ENCODE measurements around the gene ZNF700.

The ZNF700 gene

DNA sequence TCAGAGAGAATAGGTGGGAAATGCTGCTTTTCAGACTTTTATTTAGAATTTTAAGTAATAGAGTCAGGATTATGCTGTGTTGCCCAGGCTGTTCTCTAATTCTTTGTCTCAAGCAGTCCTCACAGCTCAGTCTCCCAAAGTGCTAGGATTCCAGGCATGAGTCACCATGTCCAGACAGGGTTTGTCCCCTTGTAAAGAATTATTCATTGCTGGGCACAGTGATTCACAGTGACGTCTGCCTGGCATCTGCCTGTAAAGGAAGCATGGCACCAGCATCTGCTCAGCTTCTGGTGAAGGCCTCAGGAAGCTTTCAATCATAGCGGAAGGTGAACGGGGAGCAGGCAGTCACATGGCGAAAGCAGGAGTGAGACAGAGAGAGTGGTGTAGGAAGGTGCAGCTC lies 57.6 kb downstream of the ZNF700 start:
- H3K36me3 ChIP-seq (ENCODE audit: control insufficient read depth, low read length) = peaks cover 8% of the 10 kb centered on the region
- H3K4me1 ChIP-seq (ENCODE audit: control insufficient read depth, low read length) = peaks cover 16% of the 10 kb centered on the region; the same call in 1 of the 2 replicates
- H3K9me2 ChIP-seq (replicated peaks; ENCODE audit: control insufficient read depth, low read length) = no peaks in the 10 kb centered on the region
- no peaks in the 10 kb centered on the region for H3F3A ChIP-seq (ENCODE audit: control insufficient read depth, insufficient read depth)
- no peaks in the 10 kb centered on the region for H3K27me3 ChIP-seq (ENCODE audit: control insufficient read depth, low read length)
- no peaks in the 10 kb centered on the region for H4K20me1 ChIP-seq (ENCODE audit: control insufficient read depth, insufficient read depth, low read depth, low read length)
- no peak for TF ChIP-seq EZH2phosphoT487 (IDR thresholded peaks at IDR 0.05; ENCODE audit: borderline replicate concordance, low read length)
- TF ChIP-seq, protein P1, sequence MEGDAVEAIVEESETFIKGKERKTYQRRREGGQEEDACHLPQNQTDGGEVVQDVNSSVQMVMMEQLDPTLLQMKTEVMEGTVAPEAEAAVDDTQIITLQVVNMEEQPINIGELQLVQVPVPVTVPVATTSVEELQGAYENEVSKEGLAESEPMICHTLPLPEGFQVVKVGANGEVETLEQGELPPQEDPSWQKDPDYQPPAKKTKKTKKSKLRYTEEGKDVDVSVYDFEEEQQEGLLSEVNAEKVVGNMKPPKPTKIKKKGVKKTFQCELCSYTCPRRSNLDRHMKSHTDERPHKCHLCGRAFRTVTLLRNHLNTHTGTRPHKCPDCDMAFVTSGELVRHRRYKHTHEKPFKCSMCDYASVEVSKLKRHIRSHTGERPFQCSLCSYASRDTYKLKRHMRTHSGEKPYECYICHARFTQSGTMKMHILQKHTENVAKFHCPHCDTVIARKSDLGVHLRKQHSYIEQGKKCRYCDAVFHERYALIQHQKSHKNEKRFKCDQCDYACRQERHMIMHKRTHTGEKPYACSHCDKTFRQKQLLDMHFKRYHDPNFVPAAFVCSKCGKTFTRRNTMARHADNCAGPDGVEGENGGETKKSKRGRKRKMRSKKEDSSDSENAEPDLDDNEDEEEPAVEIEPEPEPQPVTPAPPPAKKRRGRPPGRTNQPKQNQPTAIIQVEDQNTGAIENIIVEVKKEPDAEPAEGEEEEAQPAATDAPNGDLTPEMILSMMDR (IDR thresholded peaks at IDR 0.05; ENCODE audit: low read depth, low read length, poor library complexity, severe bottlenecking) = no peak
- no peak overlapping the region for H3K27ac ChIP-seq (ENCODE audit: low read depth, low read length)
- H3K4me3 ChIP-seq (ENCODE audit: low read length) = no peak overlapping the region
- peaks cover 48% of the 10 kb centered on the region for H3K9me3 ChIP-seq (ENCODE audit: control insufficient read depth, insufficient read depth, low read length)
- peaks cover under 1% of the 10 kb centered on the region for H3K79me2 ChIP-seq (ENCODE audit: control insufficient read depth, low read length)
- H3K4me2 ChIP-seq (ENCODE audit: low read length) = no peak overlapping the region

DNA sequence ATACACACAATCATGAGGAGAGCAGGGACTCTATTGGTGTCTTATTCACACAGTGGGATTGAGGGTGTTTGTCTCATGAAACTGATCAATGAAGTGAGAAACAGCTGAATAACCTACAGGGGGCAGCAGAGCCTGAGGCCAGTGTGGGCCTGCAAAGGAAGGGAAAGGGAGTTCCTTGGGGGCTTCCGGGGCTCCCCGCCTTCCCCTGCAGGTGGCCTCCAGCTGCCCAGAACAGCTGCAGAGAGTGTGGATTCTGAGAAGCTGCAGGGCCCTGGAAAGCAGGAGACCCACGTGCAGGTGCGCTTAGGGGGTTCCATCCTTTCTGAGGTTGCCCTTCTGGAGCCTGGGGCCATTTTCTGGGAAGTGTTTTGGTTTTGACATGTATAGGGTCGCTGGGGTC lies 60.1 kb downstream of the ZNF700 start:
- Histone ChIP-seq H3K4me2 (ENCODE audit: low read length) (no peak overlapping the region), H3K9me3 (ENCODE audit: control insufficient read depth, insufficient read depth, low read length) (peaks cover 23% of the 10 kb centered on the region), H3K79me2 (ENCODE audit: control insufficient read depth, low read length) (peaks cover 20% of the 10 kb centered on the region)

DNA sequence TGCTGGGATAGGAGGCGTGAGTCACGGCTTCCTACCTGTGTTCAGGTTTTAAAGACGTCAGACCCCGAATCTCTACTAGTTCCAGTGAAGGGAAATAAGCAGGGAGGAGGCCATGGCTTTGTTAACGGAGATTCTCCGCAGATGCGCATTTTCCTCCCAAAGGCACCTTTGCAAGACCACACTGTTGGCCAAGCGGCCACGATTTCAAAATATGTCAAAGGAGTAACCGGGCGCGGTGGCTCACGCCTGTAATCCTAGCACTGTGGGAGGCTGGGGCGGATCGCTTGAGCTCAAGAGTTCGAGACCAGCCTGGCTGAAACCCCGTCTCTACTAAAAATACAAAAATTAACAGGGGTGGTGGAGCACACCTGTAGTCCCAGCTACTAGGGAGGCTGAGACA lies 61.8 kb downstream of the ZNF700 start:
- TF ChIP-seq, protein P1 (IDR thresholded peaks at IDR 0.05; ENCODE audit: low read depth, low read length, poor library complexity, severe bottlenecking) = no peak
- TF ChIP-seq EZH2phosphoT487 (IDR thresholded peaks at IDR 0.05; ENCODE audit: borderline replicate concordance, low read length) = no peak
- H3K4me2 ChIP-seq (ENCODE audit: low read length) = peak overlapping the region; percentile 80
- 0 out of 2 replicates have a peak, but pooled peaks cover 2% of the 10 kb centered on the region for H3F3A ChIP-seq (ENCODE audit: control insufficient read depth, insufficient read depth)
- H4K20me1 ChIP-seq (ENCODE audit: control insufficient read depth, insufficient read depth, low read depth, low read length) = 0 out of 2 replicates have a peak, but pooled peaks cover 3% of the 10 kb centered on the region
- H3K9me2 ChIP-seq (replicated peaks; ENCODE audit: control insufficient read depth, low read length) = no peaks in the 10 kb centered on the region
- peaks cover 10% of the 10 kb centered on the region; the same call in 1 of the 2 replicates for H3K9me3 ChIP-seq (ENCODE audit: control insufficient read depth, insufficient read depth, low read length)
- peaks cover 37% of the 10 kb centered on the region for H3K79me2 ChIP-seq (ENCODE audit: control insufficient read depth, low read length)
- peaks cover 26% of the 10 kb centered on the region for H3K36me3 ChIP-seq (ENCODE audit: control insufficient read depth, low read length)
- no peaks in the 10 kb centered on the region for H3K27me3 ChIP-seq (ENCODE audit: control insufficient read depth, low read length)
- peaks cover 11% of the 10 kb centered on the region; the same call in 1 of the 2 replicates for H3K4me1 ChIP-seq (ENCODE audit: control insufficient read depth, low read length)
- H3K4me3 ChIP-seq (ENCODE audit: low read length) = no peak overlapping the region
- no peak overlapping the region for H3K27ac ChIP-seq (ENCODE audit: low read depth, low read length)

More for the DNA sequence above, 60.1 kb downstream of the ZNF700 start:
- TF ChIP-seq, protein P1 (IDR thresholded peaks at IDR 0.05; ENCODE audit: low read depth, low read length, poor library complexity, severe bottlenecking) = peak; percentile 41
- TF ChIP-seq EZH2phosphoT487 (IDR thresholded peaks at IDR 0.05; ENCODE audit: borderline replicate concordance, low read length) = no peak
- Histone ChIP-seq H3K4me3 (ENCODE audit: low read length) (no peak overlapping the region), H3K9me2 (replicated peaks; ENCODE audit: control insufficient read depth, low read length) (no peaks in the 10 kb centered on the region), H3K27ac (ENCODE audit: low read depth, low read length) (no peak overlapping the region), H3K27me3 (ENCODE audit: control insufficient read depth, low read length) (no peaks in the 10 kb centered on the region), H4K20me1 (ENCODE audit: control insufficient read depth, insufficient read depth, low read depth, low read length) (0 out of 2 replicates have a peak, but pooled peaks cover 3% of the 10 kb centered on the region), H3K4me1 (ENCODE audit: control insufficient read depth, low read length) (peaks cover 16% of the 10 kb centered on the region; the same call in 1 of the 2 replicates), H3K36me3 (ENCODE audit: control insufficient read depth, low read length) (peaks cover 13% of the 10 kb centered on the region), H3F3A (ENCODE audit: control insufficient read depth, insufficient read depth) (0 out of 2 replicates have a peak, but pooled peaks cover 2% of the 10 kb centered on the region)
